CD4-positive, alpha-beta T cell treated with Interleukin-10 for 1 hour (primary cell): ENCODE measurements around the gene YEATS2.
"Not testable (repeated sequence)": the region's sequence is repeated elsewhere in the genome, so short reads cannot be mapped to it uniquely, and the experiment has no call there.

Source experiments
- DNase-seq: peaks from one replicate; pipeline ENCODE4 v3.0.0-alpha.2; 2020

The YEATS2 gene

DNA sequence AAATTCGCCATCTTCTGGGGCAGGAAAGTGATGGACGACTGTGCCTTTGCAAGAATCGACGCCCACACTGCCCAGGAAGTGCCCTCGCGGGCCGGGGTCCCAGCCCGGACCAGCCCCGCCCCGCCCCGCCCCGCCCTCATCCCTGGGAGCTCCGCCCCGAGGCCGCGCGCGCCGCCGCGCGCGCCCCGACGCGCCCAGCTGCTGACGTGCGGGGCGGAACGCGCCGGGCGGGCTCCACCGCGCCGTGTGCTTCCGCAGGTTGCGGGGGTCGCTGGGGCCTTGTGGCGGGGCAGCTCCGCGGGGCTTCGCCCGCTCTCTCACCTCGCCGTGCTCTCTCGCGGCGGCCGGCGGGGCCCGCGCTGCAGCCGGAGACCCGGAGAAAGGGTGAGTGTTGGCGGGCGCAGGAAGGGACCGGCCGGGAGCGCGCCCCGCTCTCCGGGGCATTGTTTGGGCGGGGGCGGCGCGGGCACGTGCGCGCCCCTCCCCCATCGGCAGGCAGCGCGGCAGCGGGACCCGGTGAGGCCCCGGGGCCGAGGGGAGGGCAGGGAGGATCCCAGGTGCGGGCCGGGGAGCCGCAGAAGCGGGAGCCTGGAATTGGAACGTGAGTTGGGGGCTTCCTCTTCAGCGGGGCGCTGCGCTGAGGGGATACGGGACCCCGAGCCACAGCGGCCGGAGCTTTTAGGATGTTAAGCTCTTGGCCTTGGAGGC, at the start of gene YEATS2:
Gene YEATS2 (plus strand): TSS at position 188 of the 708 bp plus-strand sequence. CDS start 17,366 bp downstream, outside the sequence.
- DNase-seq = peak; percentile 76

DNA sequence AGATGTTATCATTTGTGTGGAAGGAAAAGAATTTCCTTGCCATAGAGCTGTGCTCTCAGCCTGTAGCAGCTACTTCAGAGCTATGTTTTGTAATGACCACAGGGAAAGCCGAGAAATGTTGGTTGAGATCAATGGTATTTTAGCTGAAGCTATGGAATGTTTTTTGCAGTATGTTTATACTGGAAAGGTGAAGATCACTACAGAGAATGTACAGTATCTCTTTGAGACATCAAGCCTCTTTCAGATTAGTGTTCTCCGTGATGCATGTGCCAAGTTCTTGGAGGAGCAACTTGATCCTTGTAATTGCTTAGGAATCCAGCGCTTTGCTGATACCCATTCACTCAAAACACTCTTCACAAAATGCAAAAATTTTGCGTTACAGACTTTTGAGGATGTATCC, 47.0 kb upstream of the YEATS2 start:
- DNase-seq = no peak

DNA sequence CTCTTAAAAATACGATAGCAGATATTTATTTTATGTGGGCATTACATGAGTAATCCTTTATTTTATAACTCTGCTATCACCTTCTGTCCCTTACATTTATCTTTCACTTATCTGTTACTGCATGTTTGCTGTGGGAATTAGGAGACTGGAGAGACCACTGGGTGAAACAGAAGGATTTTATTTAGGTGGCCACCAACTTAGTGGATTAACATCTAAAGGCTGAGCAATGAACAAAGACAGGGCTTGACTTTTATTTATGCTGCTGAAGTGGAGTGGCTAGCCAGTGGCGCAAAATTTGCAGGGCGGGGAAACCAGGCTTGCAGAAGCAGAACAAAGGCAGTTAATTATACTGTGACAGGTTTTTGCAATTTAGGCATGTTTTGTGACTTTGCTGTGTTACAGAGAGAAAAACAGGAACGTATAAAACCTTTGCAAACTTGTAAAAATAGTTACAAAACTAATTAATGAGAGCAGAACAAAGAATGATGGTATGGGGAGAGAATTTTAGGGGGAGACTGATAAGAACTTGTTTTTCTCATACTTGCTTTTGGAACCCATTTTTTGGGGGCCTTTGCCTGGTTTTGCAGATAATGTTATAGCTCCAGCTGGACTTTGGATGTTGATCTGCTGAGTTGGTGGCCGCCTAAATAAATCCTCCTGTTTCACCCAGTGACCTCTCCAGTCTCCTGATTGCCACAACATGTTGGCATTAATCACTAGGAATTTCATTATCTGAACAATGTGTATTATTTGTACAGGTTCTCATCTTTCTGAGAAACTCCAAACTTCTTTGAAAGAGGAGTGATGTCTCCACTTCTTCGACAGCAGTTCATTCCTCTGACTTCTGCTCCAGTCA, 44.2 kb upstream of the YEATS2 start:
- DNase-seq = peak; percentile 21

DNA sequence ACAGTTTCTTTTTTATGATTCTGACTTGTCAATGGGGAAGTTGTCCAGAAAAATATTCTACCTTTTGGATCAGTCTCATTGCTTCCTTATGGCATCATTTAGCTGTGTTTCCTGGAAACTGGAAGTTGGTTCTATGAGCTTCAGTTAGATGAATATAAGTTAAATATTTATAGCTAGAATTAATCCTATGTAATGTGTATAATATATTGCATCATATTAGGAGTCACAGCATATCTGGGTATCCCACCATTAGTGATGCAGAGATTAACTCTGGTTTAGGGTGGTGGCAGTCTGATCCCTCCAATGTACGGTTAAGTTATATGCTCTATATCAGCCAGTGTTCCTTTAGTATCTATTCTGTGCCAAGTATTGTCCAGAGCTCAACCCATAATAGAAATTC, 42.9 kb upstream of the YEATS2 start:
- no peak for DNase-seq

DNA sequence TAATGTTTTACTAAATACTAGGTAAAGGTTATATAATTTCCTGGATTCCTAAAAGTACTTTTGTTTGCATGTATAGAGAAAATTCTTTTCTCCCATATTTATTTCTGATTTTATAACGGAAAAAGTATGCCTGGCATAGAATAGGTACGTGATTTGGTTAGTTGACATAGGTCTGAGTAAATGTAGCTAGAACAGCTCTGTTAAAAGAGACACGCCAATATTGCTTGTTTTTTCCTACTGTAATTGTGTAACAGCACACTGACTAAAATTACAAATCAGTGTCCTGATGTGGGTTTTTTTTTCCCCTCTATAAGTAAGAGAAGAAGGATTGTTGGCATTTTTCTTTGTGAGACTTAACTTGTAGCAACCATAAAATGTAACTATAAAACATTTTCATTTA, 35.5 kb upstream of the YEATS2 start:
- no peak for DNase-seq

DNA sequence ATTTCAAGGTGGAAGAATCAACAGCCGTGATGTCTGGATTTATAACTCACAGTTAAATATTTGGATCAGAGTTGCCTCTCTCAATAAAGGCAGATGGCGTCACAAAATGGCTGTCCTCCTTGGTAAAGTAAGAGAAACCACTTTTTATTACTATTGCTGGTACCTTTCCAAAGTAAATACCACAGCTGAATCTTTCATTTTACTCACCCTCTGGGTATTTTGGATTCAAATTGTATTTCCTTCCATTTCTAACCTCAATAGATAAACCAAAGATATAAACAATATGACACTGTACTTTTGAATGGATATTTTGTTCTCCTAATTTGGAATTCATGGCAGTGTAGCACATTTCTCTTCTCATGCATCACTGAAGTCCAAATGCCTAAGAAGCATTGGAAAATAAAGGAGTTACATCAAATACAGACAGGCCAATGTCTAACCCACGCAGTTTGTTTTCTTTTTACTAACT, 32.6 kb upstream of the YEATS2 start:
- DNase-seq = no peak

DNA sequence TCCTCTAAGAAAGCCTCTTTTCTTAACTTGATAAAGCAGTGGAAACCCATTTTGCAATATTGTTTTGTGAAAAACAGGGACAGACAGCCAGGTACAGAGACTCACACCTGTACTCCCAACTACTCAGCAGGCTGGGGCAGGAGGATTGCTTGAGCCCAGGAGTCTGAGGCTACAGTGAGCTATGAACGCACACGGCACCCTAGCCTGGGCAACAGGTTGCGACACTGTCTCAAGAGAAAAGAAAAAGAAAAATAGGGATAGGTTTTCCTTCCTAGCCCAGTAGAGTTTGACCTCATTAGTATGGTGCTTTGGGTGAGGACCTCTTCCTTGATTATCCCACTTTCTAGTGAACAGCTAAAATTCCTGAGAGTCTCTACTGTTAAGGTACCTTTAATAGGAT, 17.5 kb upstream of the YEATS2 start:
- no peak for DNase-seq

DNA sequence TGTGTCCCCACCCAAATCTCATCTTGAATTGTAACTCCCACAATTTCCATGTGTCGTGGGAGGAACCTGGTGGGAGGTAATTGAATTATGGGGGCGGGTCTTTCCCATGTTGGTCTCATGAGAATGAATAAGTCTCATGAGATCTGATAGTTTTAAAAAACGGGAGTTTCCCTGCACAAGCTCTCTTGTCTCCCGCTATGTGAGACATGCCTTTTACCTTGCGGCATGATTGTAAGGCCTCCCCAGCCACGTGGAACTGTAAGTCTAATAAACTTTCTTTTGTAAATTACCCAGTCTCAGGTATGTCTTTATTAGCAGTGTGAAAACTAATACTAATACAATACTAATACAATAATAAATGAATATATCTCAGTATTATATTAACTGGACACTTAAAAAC, 9.9 kb upstream of the YEATS2 start:
- no peak for DNase-seq

DNA sequence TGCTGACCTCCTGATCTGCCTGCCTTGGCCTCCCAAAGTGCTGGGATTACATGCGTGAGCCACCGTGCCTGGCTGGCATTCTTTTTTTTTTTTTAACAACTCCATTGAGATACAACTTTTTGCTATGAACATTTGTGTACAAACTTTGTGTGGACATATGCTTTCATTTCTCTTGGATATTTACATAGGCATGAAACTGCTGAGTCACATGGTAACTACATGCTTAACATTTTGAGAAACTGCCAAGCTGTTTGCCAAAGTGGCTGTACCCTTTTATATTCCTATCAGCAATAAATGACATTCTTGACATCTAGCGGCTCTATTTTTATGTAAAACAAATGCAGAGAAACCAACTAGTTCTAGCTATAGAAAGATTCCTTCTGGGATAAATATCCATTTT, 8.7 kb upstream of the YEATS2 start:
- no peak for DNase-seq

DNA sequence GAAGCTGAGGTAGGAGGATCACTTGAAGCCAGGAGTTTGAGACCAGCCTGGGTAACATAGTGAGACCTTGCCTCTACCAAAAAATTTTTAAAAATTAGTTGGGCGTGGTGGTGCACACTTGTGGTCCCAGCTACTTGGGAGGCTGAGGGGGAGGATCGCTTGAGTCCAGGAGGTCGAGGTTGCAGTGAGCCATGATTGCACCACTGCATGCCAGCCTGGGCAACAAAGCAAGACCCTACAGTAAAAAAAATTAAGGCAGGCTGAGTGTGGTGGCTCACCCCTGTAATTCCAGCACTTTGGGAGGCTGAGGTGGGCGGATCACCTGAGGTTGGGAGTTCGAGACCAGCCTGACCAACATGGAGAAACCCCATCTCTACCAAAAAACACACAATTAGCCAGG, 8.0 kb upstream of the YEATS2 start:
- not testable (repeated sequence) for DNase-seq

DNA sequence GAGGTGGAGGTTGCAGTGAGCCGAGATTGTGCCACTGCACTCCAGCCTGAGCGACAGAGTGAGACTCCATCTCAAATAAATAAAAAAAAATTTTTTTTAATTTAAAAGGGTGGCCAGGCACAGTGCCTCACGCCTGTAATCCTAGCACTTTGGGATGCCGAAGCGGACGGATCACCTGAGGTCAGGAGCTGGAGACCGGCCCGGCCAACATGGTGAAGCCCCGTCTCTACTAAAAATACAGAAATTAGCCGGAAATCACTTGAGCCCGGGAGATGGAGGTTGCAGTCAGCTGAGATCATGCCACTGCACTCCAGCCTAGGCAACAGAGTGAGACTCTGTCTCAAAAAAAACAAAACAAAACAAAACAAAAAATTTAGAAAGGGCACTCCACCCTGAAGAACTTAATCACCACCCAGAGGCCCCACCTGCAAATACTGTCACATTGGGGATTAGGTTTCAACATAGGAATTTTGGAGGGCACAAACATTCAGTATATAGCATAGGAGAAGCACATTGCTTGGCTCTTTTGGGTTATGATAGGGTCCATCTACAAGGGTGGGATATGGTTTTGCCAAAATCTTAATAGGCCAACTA, 7.1 kb upstream of the YEATS2 start:
- no peak for DNase-seq

DNA sequence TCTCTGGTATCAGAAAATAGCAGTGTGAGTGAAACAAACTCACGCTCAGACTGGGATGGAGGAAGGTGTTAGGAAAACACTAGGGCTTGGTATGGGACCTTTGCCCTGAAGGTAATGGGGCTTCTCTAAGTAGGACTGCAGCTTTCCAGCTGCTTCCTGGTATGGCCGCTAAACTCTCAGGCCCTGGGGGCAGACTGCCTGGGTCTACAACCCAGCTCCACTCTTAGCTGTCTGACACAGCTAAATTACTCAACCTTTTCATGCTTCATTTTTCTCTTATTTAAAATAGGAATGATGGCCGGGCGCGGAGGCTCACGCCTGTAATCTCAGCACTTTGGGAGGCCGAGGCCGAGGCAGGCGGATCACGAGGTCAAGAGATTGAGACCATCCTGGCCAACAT, 5.2 kb upstream of the YEATS2 start:
- no peak for DNase-seq

DNA sequence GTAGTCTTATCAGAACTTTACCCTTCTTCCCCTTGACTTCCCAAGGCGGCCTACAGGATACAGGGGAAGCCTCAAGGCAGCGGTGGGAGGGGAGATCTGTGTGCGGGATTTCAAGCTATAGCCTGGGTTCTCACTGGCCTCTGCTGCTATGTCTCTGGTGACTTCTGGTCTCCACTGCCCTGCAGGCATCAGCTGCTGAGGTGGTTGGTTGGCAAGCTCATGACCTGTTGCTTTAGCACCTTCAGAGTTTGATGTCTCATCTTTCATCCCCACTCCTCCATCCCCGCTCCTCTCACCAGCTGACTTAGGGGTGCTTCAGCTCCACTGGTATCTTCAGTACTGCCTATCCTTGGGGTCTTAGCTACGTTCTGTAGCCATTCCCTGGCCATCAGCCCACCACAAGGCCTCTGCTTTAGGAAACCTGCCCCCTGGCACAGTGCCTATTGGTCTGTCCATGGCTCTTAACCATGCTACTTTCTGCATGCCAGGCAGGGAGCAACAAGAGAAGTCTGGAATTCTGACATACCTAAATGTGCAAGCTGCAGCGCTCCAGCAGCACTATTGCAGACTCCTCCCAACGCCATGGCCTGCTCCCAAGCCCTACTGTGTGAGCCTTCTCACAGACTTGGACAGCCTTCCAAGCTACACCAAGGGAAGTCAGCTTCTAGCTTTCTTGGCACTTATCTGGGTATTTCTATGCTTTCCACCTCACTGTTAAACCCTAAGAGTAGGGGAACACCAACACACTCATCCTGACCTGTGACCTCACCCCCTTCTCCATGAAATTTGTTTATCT, 1.8 kb upstream of the YEATS2 start:
- DNase-seq = no peak

DNA sequence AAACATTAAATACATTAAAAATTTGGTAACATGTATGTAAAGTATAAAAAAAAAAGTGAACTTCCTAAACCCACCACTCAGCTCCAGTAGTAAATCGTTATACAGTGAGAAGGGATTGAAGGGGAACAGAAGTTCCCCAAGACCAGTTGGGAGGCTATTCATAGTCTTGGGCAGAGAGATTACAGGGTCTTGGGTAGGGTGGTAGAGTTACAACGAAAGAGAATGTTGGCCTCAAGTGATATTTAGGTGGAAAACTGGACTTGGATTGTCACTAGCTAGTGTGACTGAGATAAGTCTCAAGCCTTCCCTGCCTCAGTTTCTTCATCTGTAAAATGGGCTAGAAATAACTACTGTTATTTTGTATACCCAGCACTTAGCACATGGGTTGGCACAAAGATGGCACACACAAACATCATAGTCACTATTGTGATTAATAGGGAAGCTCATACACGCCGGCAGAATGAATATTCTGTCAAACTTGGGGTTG, 431 bp upstream of the YEATS2 start:
- no peak for DNase-seq

DNA sequence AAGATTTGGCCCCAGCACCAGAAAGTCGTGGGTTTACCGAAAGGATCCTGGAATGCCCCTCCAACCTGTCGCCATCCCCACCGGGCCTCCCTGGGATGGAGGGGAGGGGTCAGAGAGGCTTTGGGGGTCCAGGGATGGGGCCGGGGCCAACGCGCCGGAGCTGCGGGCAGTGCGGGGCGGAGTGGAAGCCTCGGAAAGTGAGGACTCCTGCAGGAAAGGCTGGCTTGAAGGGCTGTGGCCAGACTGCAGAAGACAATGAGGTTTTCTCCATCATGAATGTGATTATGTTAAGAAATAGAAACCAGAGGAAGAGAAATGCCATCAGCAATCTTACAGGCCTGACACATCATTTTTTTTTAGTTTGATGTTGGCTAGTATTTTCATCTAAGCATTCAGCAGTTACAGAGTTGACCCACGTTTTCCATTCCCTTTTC, 738 bp downstream of the YEATS2 start:
- DNase-seq = peak; percentile 32

DNA sequence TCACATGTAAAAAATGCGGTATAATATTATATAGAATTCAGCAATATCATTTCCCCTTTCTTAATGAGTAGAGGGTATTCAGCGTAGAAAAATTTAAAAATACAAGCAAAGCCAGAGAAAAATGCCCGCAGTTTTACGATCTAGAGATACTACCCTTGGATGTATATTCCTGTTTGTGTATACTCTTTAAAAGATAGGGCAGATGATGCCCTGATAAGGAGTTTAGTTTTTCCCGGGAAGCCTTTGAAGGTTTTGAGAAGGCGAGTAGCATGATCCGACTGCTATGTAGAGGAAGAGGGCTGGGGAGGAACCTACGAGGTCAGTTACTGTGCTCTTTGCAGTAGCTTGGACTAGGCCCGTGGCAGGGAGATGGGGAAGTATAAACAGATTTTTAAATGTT, 1.2 kb downstream of the YEATS2 start:
- peak; percentile 6 for DNase-seq

DNA sequence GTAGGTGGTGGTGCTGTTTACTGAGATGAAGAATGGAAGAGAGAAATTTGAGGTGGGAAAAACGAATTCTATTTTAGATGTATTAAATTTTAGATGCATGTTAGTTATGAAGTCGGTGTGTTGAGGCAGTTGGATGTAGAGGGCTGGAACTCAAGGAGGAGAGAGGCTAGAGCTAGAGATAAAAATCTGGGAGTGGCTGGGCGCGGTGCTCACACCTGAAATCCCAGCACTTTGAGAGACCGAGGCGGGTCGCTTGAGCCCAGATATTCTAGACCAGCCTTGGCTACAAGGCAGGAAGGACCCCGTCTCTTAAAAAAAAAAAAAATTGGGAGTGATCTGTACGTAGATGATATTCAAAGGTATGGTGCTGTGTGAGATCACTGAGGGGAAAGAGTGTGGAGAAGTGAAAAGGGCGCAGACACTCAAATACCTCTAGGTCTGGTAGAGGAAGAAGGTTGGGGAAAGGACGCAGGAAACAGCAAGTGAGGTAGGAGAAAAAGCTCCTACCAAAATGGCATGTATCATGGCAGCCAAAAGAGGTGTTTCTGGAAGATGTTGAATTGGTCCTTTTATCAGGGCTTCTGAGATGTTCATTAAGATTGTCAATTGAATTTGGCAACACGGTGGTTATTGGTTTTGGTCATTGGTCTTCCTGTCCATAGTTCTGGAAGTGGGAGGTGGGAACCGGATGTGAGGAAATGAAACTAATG, 1.8 kb downstream of the YEATS2 start:
- no peak for DNase-seq

DNA sequence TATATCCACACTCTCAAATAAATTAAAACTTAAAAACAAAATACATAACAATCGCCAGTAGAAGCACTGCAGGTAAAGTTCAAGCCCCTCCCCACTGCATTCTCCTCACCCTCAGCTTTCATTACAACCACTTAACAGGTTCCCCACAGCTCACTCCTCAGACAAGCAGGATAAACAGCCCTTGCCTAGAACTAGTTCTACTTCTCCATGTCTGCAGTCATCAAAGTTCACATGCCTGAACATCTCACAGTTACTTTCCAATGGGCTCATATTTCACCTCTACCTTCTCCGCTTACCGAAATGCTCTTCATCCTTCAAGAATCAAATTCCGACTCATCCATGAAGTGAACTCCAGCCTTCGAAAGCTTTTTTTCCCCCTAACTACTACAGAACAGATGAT, 4.1 kb downstream of the YEATS2 start:
- DNase-seq = no peak

DNA sequence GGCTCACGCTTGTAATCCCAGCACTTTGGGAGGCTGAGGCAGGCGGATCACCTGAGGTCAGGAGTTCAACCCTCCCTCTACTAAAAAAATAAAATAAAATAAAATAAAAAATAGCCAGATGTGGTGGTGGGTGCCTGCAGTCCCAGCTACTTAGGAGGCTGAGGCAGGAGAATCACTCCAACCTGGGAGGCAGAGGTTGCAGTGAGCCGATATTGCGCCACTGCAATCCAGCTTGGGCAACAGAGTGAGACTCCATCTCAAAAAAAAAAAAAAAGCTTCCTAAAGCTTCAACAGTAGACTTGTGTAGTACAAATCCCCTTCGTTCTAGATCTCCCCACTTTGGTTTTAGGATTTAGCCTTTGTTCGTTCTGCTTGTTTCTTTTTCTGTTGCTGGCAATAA, 6.3 kb downstream of the YEATS2 start:
- DNase-seq = not testable (repeated sequence)

DNA sequence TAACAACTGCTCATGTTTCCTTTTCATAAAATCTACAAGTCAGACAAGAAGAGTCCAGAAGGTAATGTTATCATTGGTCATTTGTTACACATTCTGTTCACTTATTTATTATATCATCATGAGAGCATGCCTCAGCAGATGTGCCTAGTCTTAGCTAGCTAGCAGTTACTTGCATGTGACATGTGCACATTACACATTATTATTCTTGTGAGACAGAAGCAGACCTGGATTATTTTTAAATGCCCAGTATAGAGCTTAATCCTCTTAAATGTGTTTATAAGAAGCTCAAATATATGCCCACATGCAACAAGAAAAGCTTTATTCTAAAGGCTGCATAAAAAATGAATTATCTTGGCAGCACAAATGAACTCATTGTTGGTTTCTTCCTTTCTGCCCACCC, 12.6 kb downstream of the YEATS2 start:
- no peak for DNase-seq

DNA sequence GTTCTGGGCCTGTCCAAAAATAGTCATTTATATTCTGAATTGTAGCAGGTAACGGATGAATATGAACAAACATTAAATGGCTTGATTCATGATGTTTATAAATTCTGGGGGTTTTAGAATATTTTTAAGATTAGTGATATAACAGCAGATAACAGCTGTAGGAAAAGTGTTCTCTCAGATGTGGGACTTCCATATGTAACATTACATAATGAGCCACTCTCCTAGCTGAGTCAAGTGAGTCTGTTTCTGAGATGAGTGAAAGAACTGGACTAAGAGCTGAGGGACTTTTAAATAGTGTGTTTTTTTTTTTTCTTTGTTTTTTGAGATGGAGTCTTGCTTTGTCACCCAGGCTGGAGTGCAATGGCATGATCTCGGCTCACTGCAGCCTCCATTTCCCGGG, 13.9 kb downstream of the YEATS2 start:
- no peak for DNase-seq

DNA sequence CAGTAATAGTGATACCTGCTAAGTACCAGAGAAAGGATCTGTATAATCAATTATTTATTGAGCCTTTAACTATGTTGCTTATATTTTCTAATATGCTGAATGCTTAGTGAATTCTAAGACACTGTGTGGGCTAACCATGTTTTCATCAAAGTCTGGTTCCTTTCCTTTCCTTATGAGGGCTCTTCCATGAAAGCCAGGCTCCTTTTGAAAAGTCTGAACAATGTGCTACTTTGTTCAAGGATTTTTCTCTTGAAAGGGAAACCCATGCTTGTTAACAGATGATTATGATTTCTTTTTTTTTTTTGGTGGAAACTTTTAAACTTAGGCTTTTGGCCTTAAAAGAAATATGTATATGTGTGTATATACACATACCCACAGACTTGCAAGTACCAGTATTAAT, 17.0 kb downstream of the YEATS2 start:
- no peak for DNase-seq
